ENCODE data around the gene LRPAP1. TPM values are rescaled to one million over a fixed set of nuclear protein-coding genes. Genes with fewer than 3 reads are reported as not detected.

LRPAP1 gene
- total RNA-seq, 1 experiment from 2014 or later, result 90.8 TPM

DNA sequence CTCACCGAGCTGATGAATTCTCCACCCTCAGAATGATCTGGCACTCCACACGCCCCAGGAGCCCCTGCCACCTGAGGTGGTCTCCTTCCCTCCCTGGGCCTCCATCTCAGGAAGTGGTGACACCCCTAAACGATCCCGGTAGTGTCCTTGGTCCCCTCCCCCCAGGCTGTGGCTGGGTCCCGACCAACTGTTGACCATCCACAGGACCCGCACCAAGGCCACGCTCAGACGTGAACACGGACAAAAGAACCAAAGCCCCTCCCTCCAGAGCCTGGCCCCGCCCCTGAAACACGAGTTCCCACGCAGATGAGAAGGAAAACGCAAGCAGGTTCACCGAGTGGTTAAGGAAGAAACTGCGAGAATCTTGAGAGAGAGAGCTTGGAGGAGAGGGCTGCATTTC lies 16.6 kb downstream of the LRPAP1 start:
- ChIA-PET CTCF (interaction anchor here (0.6 to 4.3 kb wide), 8 partner anchors 10 to 251 kb away, joined by 3 to 54 read pairs (median 8); no protein-coding TSS in a partner anchor), POLR2A (no interaction called here)
- Mint-ChIP-seq H3K4me1 (peaks cover 4% of the 10 kb centered on the region; the same call in 1 of the 2 replicates), H3K27ac (peak overlapping the region; percentile 27; the same call in 1 of the 2 replicates), H3K9me3 (no peaks in the 10 kb centered on the region), H3K4me3 (no peak overlapping the region), H3K36me3 (peaks cover 65% of the 10 kb centered on the region), H3K27me3 (ENCODE audit: low read depth) (no peaks in the 10 kb centered on the region)
- ATAC-seq, result peak; percentile 42; the same call in 1 of the 2 replicates
- TF ChIP-seq KAT7 (CRISPR knock-in tag; IDR thresholded peaks at IDR 0.05; ENCODE audit: borderline replicate concordance), result no peak
- TF ChIP-seq, protein P1, sequence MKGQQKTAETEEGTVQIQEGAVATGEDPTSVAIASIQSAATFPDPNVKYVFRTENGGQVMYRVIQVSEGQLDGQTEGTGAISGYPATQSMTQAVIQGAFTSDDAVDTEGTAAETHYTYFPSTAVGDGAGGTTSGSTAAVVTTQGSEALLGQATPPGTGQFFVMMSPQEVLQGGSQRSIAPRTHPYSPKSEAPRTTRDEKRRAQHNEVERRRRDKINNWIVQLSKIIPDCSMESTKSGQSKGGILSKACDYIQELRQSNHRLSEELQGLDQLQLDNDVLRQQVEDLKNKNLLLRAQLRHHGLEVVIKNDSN (CRISPR knock-in tag; IDR thresholded peaks at IDR 0.05), result no peak
- no peak for TF ChIP-seq FOXP4 (CRISPR knock-in tag; IDR thresholded peaks at IDR 0.05)
- no peak for TF ChIP-seq EMX1 (CRISPR knock-in tag; IDR thresholded peaks at IDR 0.05)
- no peak for TF ChIP-seq NR3C1 (CRISPR knock-in tag; conservative IDR thresholded peaks at IDR 0.05; ENCODE audit: low read depth)
- TF ChIP-seq, protein P2, sequence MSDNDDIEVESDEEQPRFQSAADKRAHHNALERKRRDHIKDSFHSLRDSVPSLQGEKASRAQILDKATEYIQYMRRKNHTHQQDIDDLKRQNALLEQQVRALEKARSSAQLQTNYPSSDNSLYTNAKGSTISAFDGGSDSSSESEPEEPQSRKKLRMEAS (CRISPR knock-in tag; IDR thresholded peaks at IDR 0.05), result no peak
- no peak for TF ChIP-seq SMAD4 (CRISPR knock-in tag; IDR thresholded peaks at IDR 0.05)
- TF ChIP-seq NFYB (CRISPR knock-in tag; conservative IDR thresholded peaks at IDR 0.05; ENCODE audit: low read depth), result no peak
- TF ChIP-seq, protein P3, sequence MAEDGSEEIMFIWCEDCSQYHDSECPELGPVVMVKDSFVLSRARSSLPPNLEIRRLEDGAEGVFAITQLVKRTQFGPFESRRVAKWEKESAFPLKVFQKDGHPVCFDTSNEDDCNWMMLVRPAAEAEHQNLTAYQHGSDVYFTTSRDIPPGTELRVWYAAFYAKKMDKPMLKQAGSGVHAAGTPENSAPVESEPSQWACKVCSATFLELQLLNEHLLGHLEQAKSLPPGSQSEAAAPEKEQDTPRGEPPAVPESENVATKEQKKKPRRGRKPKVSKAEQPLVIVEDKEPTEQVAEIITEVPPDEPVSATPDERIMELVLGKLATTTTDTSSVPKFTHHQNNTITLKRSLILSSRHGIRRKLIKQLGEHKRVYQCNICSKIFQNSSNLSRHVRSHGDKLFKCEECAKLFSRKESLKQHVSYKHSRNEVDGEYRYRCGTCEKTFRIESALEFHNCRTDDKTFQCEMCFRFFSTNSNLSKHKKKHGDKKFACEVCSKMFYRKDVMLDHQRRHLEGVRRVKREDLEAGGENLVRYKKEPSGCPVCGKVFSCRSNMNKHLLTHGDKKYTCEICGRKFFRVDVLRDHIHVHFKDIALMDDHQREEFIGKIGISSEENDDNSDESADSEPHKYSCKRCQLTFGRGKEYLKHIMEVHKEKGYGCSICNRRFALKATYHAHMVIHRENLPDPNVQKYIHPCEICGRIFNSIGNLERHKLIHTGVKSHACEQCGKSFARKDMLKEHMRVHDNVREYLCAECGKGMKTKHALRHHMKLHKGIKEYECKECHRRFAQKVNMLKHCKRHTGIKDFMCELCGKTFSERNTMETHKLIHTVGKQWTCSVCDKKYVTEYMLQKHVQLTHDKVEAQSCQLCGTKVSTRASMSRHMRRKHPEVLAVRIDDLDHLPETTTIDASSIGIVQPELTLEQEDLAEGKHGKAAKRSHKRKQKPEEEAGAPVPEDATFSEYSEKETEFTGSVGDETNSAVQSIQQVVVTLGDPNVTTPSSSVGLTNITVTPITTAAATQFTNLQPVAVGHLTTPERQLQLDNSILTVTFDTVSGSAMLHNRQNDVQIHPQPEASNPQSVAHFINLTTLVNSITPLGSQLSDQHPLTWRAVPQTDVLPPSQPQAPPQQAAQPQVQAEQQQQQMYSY (CRISPR knock-in tag; IDR thresholded peaks at IDR 0.05), result no peak
- TF ChIP-seq FOXP1 (CRISPR knock-in tag; IDR thresholded peaks at IDR 0.05; ENCODE audit: borderline replicate concordance), result no peak
- no peak for TF ChIP-seq GTF2I (CRISPR knock-in tag; conservative IDR thresholded peaks at IDR 0.05)
- TF ChIP-seq IRF2 (CRISPR knock-in tag; IDR thresholded peaks at IDR 0.05; ENCODE audit: borderline replicate concordance, low read depth), result no peak
- TF ChIP-seq, protein P4, sequence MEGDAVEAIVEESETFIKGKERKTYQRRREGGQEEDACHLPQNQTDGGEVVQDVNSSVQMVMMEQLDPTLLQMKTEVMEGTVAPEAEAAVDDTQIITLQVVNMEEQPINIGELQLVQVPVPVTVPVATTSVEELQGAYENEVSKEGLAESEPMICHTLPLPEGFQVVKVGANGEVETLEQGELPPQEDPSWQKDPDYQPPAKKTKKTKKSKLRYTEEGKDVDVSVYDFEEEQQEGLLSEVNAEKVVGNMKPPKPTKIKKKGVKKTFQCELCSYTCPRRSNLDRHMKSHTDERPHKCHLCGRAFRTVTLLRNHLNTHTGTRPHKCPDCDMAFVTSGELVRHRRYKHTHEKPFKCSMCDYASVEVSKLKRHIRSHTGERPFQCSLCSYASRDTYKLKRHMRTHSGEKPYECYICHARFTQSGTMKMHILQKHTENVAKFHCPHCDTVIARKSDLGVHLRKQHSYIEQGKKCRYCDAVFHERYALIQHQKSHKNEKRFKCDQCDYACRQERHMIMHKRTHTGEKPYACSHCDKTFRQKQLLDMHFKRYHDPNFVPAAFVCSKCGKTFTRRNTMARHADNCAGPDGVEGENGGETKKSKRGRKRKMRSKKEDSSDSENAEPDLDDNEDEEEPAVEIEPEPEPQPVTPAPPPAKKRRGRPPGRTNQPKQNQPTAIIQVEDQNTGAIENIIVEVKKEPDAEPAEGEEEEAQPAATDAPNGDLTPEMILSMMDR (IDR thresholded peaks at IDR 0.05), result no peak
- no peak for DNase-seq (ENCODE audit: low spot score)

DNA sequence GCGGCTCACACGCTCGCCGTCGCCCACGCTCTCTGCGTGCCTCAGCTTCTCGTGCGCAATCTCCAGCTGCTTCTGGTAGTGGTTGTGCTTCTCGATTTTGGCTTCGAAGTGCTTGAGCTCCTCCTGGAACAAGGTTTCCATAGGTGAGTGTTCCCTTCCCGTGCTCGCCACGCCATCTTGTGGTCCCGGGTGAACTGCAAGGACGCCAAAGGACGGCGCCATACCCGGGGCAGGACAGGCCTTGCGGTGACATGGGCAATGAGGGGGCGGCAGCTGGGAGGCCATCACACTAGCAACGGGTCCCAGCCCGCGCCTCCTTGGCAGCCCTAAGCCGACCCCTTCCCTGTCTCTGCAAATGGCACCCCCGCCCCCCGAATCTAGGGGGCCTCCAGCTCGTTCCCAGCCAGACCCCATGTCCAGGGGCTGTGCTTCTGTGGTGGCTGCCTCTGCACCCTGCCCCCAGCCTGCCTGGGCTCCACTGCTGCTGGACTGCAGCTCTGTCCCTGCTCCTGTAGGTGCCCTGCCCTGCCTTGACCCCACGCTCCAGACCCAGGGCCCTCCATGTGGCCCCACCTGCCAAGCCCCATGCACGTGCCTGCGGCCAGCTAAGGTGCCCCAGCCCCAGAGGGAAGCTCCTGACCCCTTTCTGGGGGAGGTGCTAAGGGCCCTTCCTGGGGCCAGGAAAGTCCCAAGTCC lies 17.3 kb downstream of the LRPAP1 start:
- no peak overlapping the region for H3K27ac Mint-ChIP-seq
- TF ChIP-seq PREB (CRISPR knock-in tag; IDR thresholded peaks at IDR 0.05; ENCODE audit: borderline replicate concordance) (no peak), SOX15 (CRISPR knock-in tag; IDR thresholded peaks at IDR 0.05) (no peak)
- TF ChIP-seq, protein P5, sequence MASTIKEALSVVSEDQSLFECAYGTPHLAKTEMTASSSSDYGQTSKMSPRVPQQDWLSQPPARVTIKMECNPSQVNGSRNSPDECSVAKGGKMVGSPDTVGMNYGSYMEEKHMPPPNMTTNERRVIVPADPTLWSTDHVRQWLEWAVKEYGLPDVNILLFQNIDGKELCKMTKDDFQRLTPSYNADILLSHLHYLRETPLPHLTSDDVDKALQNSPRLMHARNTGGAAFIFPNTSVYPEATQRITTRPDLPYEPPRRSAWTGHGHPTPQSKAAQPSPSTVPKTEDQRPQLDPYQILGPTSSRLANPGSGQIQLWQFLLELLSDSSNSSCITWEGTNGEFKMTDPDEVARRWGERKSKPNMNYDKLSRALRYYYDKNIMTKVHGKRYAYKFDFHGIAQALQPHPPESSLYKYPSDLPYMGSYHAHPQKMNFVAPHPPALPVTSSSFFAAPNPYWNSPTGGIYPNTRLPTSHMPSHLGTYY (CRISPR knock-in tag; IDR thresholded peaks at IDR 0.05), result no peak
- TF ChIP-seq, protein P4 (IDR thresholded peaks at IDR 0.05), result peak; percentile 21; the same call in 1 of the 2 replicates
- H3K36me3 Mint-ChIP-seq, result peaks cover 67% of the 10 kb centered on the region
- peak; percentile 78 for ATAC-seq
- peak; percentile 70 for DNase-seq (ENCODE audit: low spot score)
- ChIA-PET CTCF (interaction anchor here (0.6 to 4.3 kb wide), 42 partner anchors 10 to 427 kb away, joined by 3 to 54 read pairs (median 4); partner anchors contain the start of gene MSANTD1), POLR2A (no interaction called here)
- H3K4me1 Mint-ChIP-seq, result peaks cover 4% of the 10 kb centered on the region; the same call in 1 of the 2 replicates
- no peak overlapping the region for H3K4me3 Mint-ChIP-seq
- no peaks in the 10 kb centered on the region for H3K9me3 Mint-ChIP-seq
- no peaks in the 10 kb centered on the region for H3K27me3 Mint-ChIP-seq (ENCODE audit: low read depth)
